GM18868 (cell line): Measurements from ENCODE around the gene ELOVL2.

ENCODE experiments used
- ATAC-seq: cut with Tn5 transposase; IDR thresholded peaks from one replicate; pipeline ENCODE4 v1.9.1; 2021; ENCODE audit warnings: mild to moderate bottlenecking, moderate library complexity; ENCODE audit not compliant: unreplicated experiment

Gene ELOVL2

DNA sequence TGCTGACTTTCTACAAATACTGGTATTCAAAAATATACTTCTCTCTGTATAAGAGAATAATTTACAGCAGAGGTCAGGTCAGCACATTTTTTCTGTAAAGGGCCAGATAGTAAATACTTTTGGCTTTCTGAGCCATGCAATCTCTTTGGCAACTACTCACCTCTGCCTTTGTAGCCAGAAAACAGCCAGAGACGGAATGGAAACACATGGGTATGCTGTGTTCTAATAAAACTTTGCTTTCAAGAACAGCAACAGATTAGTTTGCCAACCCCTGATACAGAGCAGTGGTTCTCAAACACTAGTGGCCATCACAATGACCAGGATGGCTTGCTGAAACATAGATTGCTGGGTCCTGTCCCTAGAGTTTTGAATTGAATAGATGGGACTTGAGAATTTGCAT is 111.0 kb downstream of the ELOVL2 start:
- no peak for ATAC-seq
